Loucy (cell line): ENCODE results near the gene SEMA5A.

ENCODE experiments used
- CTCF ChIP-seq: fragments of 200-600 bp; sonication (generic); conservative IDR thresholded peaks from 2 replicates; pipeline ENCODE4 v1.5.1; 2014; ENCODE audit warnings: mild to moderate bottlenecking, antibody characterized with exemption, low read length
- EZH2phosphoT487 ChIP-seq: fragments of 200-600 bp; IDR thresholded peaks from 2 replicates; pipeline ENCODE4 v1.6.1; 2018; ENCODE audit warnings: antibody characterized with exemption, mild to moderate bottlenecking, moderate library complexity, borderline replicate concordance

GRCh38 chr5:9297134-9297533 lies 248.7 kb downstream of the SEMA5A start:
- no peak for TF ChIP-seq CTCF
- TF ChIP-seq EZH2phosphoT487, result no peak
